NT2/D1 (cell line): Measurements from ENCODE around the gene GDA.

Experiments
- SUZ12 ChIP-seq: IDR thresholded peaks from 2 replicates; pipeline ENCODE4 v1.6.1; 2011; ENCODE audit not compliant: insufficient read length, insufficient read depth; ENCODE audit errors: extremely low read depth
- YY1 ChIP-seq: IDR thresholded peaks from 2 replicates; pipeline ENCODE4 v1.6.1; 2011; ENCODE audit not compliant: insufficient read length, insufficient read depth
- ZNF274 ChIP-seq: IDR thresholded peaks from 2 replicates; pipeline ENCODE4 v1.6.1; 2011; ENCODE audit warnings: mild to moderate bottlenecking, low read depth, low read length

GRCh38 chr9:72294936-72295335 is 145.7 kb downstream of the GDA start:
- TF ChIP-seq YY1, result no peak
- TF ChIP-seq SUZ12, result no peak
- TF ChIP-seq ZNF274, result no peak
